Spleen (tissue), 11 donors: ENCODE results near the gene ARMC9. TPM values are rescaled to one million over a fixed set of nuclear protein-coding genes. Genes with fewer than 3 reads are reported as not detected.

Experiments used
- DNase-seq: peaks from one replicate; pipeline ENCODE4 v3.0.0-alpha.2; 2020
- H3K27ac ChIP-seq, 8 donors: fragments of 200-600 bp; sonication (generic) in 7 of 8; 1 replicate in 4 of 8; 2 replicates in 4 of 8; pipeline versions ENCODE4 v1.5.0 to v1.8.0; 2016 to 2021; ENCODE audit warnings: inconsistent platforms in 4 of 8, mild to moderate bottlenecking in 4 of 8, moderate library complexity in 1 of 8
- H3K27me3 ChIP-seq, 7 donors: fragments of 200-600 bp; sonication (generic) in 6 of 7; replicated peaks in 1 of 7; 1 replicate in 4 of 7; 2 replicates in 3 of 7; pipeline versions ENCODE4 v1.5.0 to v1.8.0; 2016 to 2021; ENCODE audit warnings: inconsistent platforms in 3 of 7, mild to moderate bottlenecking in 1 of 7
- H3K36me3 ChIP-seq, 6 donors: fragments of 200-600 bp; sonication (generic) in 5 of 6; 1 replicate in 4 of 6; 2 replicates in 2 of 6; pipeline versions ENCODE4 v1.5.0 to v1.8.0; 2016 to 2021; ENCODE audit warnings: inconsistent platforms in 2 of 6
- H3K4me1 ChIP-seq, 6 donors: fragments of 200-600 bp; sonication (generic) in 5 of 6; 1 replicate in 3 of 6; 2 replicates in 3 of 6; pipeline versions ENCODE4 v1.5.0 to v1.8.0; 2016 to 2021; ENCODE audit warnings: inconsistent platforms in 3 of 6
- H3K4me3 ChIP-seq, 8 donors: fragments of 200-600 bp; sonication (generic) in 7 of 8; 1 replicate in 4 of 8; 2 replicates in 4 of 8; pipeline versions ENCODE4 v1.5.0 to v1.8.0; 2016 to 2021; ENCODE audit warnings: inconsistent platforms in 4 of 8, mild to moderate bottlenecking in 4 of 8, moderate library complexity in 2 of 8
- H3K9me3 ChIP-seq, 8 donors: fragments of 200-600 bp; sonication (generic) in 7 of 8; 1 replicate in 4 of 8; 2 replicates in 4 of 8; pipeline versions ENCODE4 v1.5.0 to v1.8.0; 2016 to 2021; ENCODE audit warnings: inconsistent platforms in 4 of 8
- CTCF ChIP-seq, 11 experiments: fragments of 200-600 bp in 7 of 11; fragments of 450-650 bp in 4 of 11; sonication (generic) in 4 of 11; IDR thresholded peaks in 8 of 11; conservative IDR thresholded peaks in 3 of 11; 1 replicate in 7 of 11; 2 replicates in 4 of 11; pipeline versions ENCODE4 v1.4.0 to v1.8.0; 2016 to 2021; ENCODE audit warnings: antibody characterized with exemption in 11 of 11, inconsistent platforms in 4 of 11, mild to moderate bottlenecking in 1 of 11
- POLR2A ChIP-seq, 3 donors: fragments of 450-650 bp; IDR thresholded peaks; one replicate each; pipeline ENCODE4 v1.5.1; 2017; ENCODE audit warnings: antibody characterized with exemption in 3 of 3, mild to moderate bottlenecking in 1 of 3
- POLR2AphosphoS5 ChIP-seq, 3 donors: sonication (generic); formaldehyde crosslinking; IDR thresholded peaks; one replicate each; pipeline ENCODE4 v1.5.1; 2017; ENCODE audit warnings: antibody characterized with exemption in 3 of 3
- WGBS, 5 donors: extraction: QIAGEN DNeasy Blood & Tissue Kit in 3 of 5; methylation state at CpG; one replicate each; pipeline versions ENCODE4 v1.1.5 to v1.1.7; 2013 to 2018; 5-methylcytosine and 5-hydroxymethylcytosine counted together
- intact Hi-C: fragments of 100-400 bp; cut with DNase I; formaldehyde crosslinking; loops from one replicate; pipeline ENCODE4 v1.15.0; 2023; ENCODE audit warnings: low total_unique reads
- polyA plus RNA-seq, 3 donors: library from polyadenylated mRNA; stranded (reverse); fragments of 200-250 nt; gene quantifications; one replicate each; pipeline ENCODE4 v1.2.1, GENCODE V29; 2013
- total RNA-seq, 7 donors: library from RNA; depleted of rRNA in 3 of 7; stranded (reverse); fragments of >200 nt in 3 of 7; fragmentation: NEBNext Ultra II Directional in 4 of 7; extraction: Animal tissue kit (Norgen Biotek cat#: 25700) in 4 of 7; gene quantifications; one replicate each; pipeline versions ENCODE4 v1.1.0 to v1.2.1, GENCODE V29; 2016 to 2021
- donor health status: healthy with polysubstance abuse.
- donor health status: DM: no; HTN: no; CAD: no; lungs with moderate emphysema.
- donor health status: DM: no; HTN: no; CAD: no.
- donor health status: Bipolar disorder and iron deficiency.
- donor health status: healthy.
- donor health status: DM: no; HTN: no; CAD: no.
- donor health status: DM: yes; HTN: yes; CAD: no.

Gene ARMC9
- total and polyA plus RNA-seq, 10 donors = 0.83 to 8.9 (median 4.7) TPM

DNA sequence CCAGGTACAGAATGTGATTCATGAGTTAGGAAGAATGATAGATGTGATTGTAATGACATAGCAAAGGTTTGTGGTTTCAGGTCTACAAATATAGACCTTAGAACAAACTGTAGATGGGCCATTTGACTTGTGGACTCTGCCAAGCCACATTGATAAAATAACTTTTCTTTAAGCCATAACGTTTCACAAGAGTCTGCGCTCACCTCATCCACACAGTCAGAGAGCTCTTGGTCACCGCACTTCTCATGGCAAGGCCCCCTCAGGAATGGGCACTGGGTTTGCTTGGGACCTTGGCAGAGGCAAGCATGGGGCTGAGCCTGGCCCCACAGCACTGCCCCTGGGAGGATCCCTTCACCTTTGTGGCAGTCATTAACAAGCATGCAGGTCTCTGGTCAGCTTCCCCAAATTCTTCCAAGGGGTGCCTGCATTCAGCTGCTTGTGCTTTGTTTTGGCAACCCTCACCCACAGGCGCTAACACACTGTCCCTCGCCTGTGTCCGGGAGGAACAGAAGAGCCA is 14.0 kb downstream of the ARMC9 start:
- intact Hi-C loops = no loop called here
- Histone ChIP-seq H3K27ac (no peak overlapping the region), H3K27me3 (no peaks in the 10 kb centered on the region), H3K4me1 (no peaks in the 10 kb centered on the region), H3K4me3 (no peak overlapping the region), H3K9me3 (no peaks in the 10 kb centered on the region), H3K36me3 (peaks cover 0 to 7% (median 0%) of the 10 kb centered on the region in 6 donors)
- no peak for TF ChIP-seq CTCF (IDR thresholded peaks at IDR 0.05 in 8 of 11, conservative IDR thresholded peaks at IDR 0.05 in 3 of 11)
- TF ChIP-seq POLR2A (IDR thresholded peaks at IDR 0.05) = no peak
- 90 to 97% (median 93%) methylated on average over 6 of the region's 6 CpGs for WGBS, 5 donors
- DNase-seq = no peak

DNA sequence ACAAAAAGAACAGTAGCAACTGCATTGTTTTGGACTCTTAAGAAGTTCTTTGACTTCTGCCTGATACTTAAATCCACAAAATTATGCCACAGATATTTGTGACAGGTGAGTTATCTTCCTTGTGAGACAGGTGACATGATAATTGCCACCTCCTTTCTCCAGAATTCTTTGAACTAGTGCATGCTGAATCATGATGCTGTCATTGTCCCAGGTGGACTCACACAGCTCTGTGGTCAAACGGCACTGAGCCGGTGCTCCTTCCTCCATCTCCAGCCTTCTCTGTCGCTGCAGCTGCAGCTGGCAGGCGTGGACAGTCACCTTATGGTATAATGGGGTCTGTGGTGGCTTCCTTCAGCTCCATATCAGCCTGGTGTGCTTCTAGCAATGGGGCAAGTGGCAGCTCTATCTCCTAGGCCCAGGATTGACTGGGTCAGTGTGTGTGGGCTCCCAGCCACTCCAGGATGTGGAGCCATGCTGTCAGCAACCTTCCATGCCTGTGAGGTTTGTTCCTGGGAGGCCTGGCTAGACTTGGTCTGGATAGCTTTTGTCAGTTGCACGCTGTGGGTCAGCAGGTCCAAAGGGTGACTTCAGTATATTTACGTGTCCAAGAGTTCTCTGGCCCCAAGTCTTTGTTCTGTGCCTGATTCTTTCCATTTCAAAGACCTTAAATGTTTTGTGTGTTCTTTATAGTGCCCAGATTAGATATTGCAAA is 15.7 kb downstream of the ARMC9 start:
- DNase-seq = no peak
- H3K27ac ChIP-seq = no peak overlapping the region
- H3K36me3 ChIP-seq = peaks cover 0 to 7% (median 0%) of the 10 kb centered on the region in 6 donors
- TF ChIP-seq CTCF (IDR thresholded peaks at IDR 0.05 in 8 of 11, conservative IDR thresholded peaks at IDR 0.05 in 3 of 11) = no peak
- no peak for TF ChIP-seq POLR2AphosphoS5 (IDR thresholded peaks at IDR 0.05)
- no peak for TF ChIP-seq POLR2A (IDR thresholded peaks at IDR 0.05)
- 76 to 84% (median 82%) methylated on average over 6 of the region's 6 CpGs for WGBS, 5 donors
- intact Hi-C loops = no loop called here
- H3K9me3 ChIP-seq = no peaks in the 10 kb centered on the region
- H3K27me3 ChIP-seq = no peaks in the 10 kb centered on the region
- no peaks in the 10 kb centered on the region for H3K4me1 ChIP-seq
- no peak overlapping the region for H3K4me3 ChIP-seq

GRCh38 chr2:231218366-231218765 is 19.9 kb downstream of the ARMC9 start:
- Histone ChIP-seq H3K9me3 (no peaks in the 10 kb centered on the region), H3K4me3 (no peak overlapping the region), H3K27ac (no peak overlapping the region), H3K27me3 (no peaks in the 10 kb centered on the region), H3K36me3 (peaks cover 0 to 7% (median 0%) of the 10 kb centered on the region in 6 donors), H3K4me1 (no peaks in the 10 kb centered on the region)
- 90 to 95% (median 93%) methylated on average over 3 of the region's 3 CpGs for WGBS, 5 donors
- DNase-seq = no peak
- TF ChIP-seq POLR2AphosphoS5 (IDR thresholded peaks at IDR 0.05) (no peak), CTCF (IDR thresholded peaks at IDR 0.05 in 8 of 11, conservative IDR thresholded peaks at IDR 0.05 in 3 of 11) (no peak), POLR2A (IDR thresholded peaks at IDR 0.05) (no peak)
- intact Hi-C loops = no loop called here

- H3K27me3 ChIP-seq = no peaks in the 10 kb centered on the region
- no peak overlapping the region for H3K4me3 ChIP-seq
- no peaks in the 10 kb centered on the region for H3K4me1 ChIP-seq
- intact Hi-C loops = no loop called here
- no peaks in the 10 kb centered on the region for H3K9me3 ChIP-seq
- no peak overlapping the region for H3K27ac ChIP-seq
- DNase-seq = no peak
- peaks cover 0 to 7% (median 0%) of the 10 kb centered on the region in 6 donors for H3K36me3 ChIP-seq
- 59 to 86% (median 81%) methylated on average over 3 of the region's 3 CpGs for WGBS, 5 donors
- no peak for TF ChIP-seq POLR2A (IDR thresholded peaks at IDR 0.05)
- TF ChIP-seq POLR2AphosphoS5 (IDR thresholded peaks at IDR 0.05) = no peak
- no peak for TF ChIP-seq CTCF (IDR thresholded peaks at IDR 0.05 in 8 of 11, conservative IDR thresholded peaks at IDR 0.05 in 3 of 11)
These were observed 20.9 kb downstream of the ARMC9 start for GRCh38 chr2:231219289-231219688.
